ENCODE data around the gene TSPO2. TPM values are rescaled to one million over a fixed set of nuclear protein-coding genes. Genes with fewer than 3 reads are reported as not detected.
A peak's percentile ranks its signal among the peaks of the same experiment; 100 is the strongest.

The TSPO2 gene
- total and polyA plus RNA-seq, 9 donors = not detected

DNA sequence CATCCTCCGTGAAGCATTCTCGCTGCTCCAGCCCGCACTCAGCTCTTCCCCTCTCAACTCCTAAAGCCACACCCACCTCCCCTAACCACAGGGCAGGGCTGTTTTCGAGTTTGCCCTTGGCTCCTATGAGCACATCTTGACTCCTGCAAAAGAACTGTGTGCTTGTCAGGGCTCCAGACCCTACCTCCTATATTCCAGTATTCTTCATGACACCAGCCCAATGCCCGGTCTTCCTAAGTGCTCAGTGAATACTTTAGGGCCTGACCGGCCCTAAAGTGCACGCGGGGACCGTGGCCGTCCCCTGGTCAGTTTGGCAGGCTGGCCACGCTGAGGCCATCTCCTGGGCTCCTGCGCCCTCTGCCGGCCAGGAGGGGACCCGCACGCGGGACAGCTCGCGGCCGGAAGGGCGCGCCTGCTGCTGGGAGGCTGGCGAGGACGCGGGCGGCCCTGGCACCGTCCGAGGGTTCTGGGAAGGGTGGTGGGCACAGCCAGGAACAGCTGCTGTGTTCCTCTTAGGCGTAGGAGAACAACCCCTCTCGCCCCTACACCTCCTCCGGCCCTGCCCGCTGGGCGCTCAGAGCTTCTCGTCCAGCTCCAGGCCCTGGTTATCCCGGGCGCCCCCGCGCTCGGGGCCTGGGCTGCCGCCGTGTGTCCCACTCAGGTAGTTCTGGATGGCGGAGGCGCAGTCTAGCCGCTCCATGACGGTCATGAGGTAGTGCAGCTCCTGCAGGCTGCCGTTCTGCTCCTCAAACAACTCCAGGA is 14.3 kb upstream of the TSPO2 start:
- DNase-seq = peak; percentile 83 to 93 (median 92)
- 1 to 3% (median 2%) methylated on average over 44 to 45 of the region's 45 CpGs for WGBS, 3 donors
- no peak for TF ChIP-seq POLR2A (IDR thresholded peaks at IDR 0.05)
- TF ChIP-seq, protein P1, sequence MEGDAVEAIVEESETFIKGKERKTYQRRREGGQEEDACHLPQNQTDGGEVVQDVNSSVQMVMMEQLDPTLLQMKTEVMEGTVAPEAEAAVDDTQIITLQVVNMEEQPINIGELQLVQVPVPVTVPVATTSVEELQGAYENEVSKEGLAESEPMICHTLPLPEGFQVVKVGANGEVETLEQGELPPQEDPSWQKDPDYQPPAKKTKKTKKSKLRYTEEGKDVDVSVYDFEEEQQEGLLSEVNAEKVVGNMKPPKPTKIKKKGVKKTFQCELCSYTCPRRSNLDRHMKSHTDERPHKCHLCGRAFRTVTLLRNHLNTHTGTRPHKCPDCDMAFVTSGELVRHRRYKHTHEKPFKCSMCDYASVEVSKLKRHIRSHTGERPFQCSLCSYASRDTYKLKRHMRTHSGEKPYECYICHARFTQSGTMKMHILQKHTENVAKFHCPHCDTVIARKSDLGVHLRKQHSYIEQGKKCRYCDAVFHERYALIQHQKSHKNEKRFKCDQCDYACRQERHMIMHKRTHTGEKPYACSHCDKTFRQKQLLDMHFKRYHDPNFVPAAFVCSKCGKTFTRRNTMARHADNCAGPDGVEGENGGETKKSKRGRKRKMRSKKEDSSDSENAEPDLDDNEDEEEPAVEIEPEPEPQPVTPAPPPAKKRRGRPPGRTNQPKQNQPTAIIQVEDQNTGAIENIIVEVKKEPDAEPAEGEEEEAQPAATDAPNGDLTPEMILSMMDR (IDR thresholded peaks at IDR 0.05) = peak; percentile 98 to 99 (median 99)
- H3K27ac ChIP-seq = peak overlapping the region; percentile 63 to 85
- peak overlapping the region; percentile 44 for H3K4me3 ChIP-seq
- no peaks in the 10 kb centered on the region for H3K27me3 ChIP-seq
- H3K9me3 ChIP-seq = no peaks in the 10 kb centered on the region
- no peaks in the 10 kb centered on the region for H3K36me3 ChIP-seq
- H3K4me1 ChIP-seq (ENCODE audit: insufficient read depth) = peaks cover 4% of the 10 kb centered on the region
- intact Hi-C loops (cut with DNase I) = loop anchor here in 3 of 4 donors (10.0 kb wide), 3 partner anchors 133 to 1043 kb away; partner anchors contain the start of gene LRFN2 (in 1 of the 3)

DNA sequence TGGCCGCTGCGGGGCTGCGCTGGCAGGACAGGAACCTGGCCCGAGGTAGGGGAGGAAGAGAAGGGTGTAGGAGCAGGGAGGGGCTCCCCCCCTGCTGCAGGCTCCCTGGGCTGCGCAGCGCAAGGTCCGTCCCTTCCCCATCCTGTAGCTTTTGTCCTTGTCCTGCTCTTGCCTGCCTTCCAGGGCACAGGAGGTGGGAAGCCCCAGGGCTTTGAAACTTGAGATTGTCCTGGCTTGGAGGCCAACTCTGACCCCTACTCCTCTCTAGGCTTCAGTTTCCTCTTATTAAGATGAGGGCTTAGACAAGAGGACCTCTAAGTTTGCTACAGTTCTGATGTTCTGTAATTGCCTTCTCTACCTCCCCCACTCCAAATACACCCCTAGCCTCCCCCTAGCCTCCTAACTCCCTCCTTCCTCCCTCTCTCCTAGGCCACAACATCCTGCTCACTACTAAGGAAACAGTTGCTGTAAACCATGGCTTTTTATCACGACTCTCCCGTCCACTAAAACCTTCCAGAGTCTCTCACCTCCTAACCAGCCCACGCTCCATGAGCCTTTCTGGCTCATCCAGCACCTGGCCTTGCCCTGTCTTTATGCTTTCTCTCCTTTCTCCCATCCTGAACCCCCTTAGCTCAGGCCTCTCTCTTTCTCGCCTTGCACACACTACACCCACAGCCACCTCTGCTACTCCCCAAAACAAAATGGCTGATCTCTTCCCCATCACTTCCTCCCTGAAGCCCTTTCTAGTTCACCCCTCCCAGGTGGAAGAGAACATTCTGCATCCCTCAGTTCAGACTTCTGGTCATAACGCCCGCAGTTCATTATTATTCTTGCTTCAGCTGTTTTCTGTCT is 13.5 kb upstream of the TSPO2 start:
- peak overlapping the region; percentile 44 for H3K4me3 ChIP-seq
- H3K9me3 ChIP-seq = no peaks in the 10 kb centered on the region
- no peaks in the 10 kb centered on the region for H3K27me3 ChIP-seq
- peak overlapping the region; percentile 63 to 85 for H3K27ac ChIP-seq
- intact Hi-C loops (cut with DNase I) = loop anchor here in 3 of 4 donors (10.0 kb wide), 3 partner anchors 134 to 1044 kb away; partner anchors contain the start of gene LRFN2 (in 1 of the 3)
- H3K4me1 ChIP-seq (ENCODE audit: insufficient read depth) = peaks cover 4% of the 10 kb centered on the region
- WGBS, 3 donors = 39 to 54% (median 50%) methylated on average over 13 of the region's 13 CpGs
- no peaks in the 10 kb centered on the region for H3K36me3 ChIP-seq
- no peak for DNase-seq
- TF ChIP-seq POLR2A (IDR thresholded peaks at IDR 0.05) (no peak), EP300 (IDR thresholded peaks at IDR 0.05) (no peak)
- TF ChIP-seq, protein P1 (IDR thresholded peaks at IDR 0.05) = no peak

DNA sequence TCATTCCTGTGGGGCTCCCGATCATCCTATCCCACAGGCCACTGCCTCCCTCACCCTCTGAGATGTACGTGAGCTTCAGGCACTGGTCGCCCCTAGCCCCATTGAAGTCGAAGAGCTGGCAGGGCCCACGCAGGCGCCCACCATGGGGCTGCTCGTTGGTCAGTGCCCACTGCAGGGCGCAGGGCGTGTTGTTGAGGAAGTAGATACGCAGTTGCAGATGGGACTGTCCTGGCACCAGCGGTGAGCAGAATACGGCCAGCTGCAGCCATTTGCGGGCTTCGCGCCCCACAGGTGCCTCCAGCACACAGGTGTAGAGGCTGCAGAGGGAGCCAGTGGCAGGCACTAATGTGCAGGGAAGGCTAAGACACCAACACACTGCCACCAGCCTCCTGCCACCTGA is 9.4 kb upstream of the TSPO2 start:
- Histone ChIP-seq H3K4me3 (no peak overlapping the region), H3K9me3 (no peaks in the 10 kb centered on the region), H3K27ac (no peak overlapping the region), H3K27me3 (no peaks in the 10 kb centered on the region), H3K36me3 (no peaks in the 10 kb centered on the region), H3K4me1 (ENCODE audit: insufficient read depth) (peaks cover 2% of the 10 kb centered on the region)
- 94 to 96% (median 94%) methylated on average over 15 of the region's 15 CpGs for WGBS, 3 donors
- TF ChIP-seq POLR2A (IDR thresholded peaks at IDR 0.05) = no peak
- no peak for TF ChIP-seq EP300 (IDR thresholded peaks at IDR 0.05)
- TF ChIP-seq, protein P1 (IDR thresholded peaks at IDR 0.05) = no peak
- DNase-seq = no peak
- intact Hi-C loops (cut with DNase I) = loop anchor here in 1 of 4 donors (5.0 to 10.0 kb wide), 2 partner anchors 141 to 698 kb away; no protein-coding TSS in a partner anchor

DNA sequence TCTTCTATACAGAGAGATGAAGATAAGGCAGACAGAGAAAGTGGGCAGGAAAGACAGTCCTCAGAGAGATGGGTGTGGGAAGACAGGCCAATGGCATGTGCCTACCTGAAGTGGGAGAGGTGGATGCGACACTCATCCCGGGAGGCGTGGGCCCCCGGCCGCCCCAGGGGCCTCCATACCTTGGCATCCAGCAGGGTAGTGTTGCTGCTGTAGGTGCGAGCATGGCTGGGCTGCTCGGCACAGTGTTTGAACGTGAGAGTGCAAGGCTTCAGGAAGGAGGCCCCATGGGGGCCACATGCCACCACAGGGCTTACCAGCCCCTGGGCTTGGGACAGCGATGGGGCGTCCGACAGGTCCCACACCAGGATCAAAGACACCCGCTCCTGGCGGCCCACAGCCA is 8.5 kb upstream of the TSPO2 start:
- no peak for DNase-seq
- TF ChIP-seq POLR2A (IDR thresholded peaks at IDR 0.05) = no peak
- TF ChIP-seq, protein P1 (IDR thresholded peaks at IDR 0.05) = no peak
- TF ChIP-seq EP300 (IDR thresholded peaks at IDR 0.05) = no peak
- H3K4me1 ChIP-seq (ENCODE audit: insufficient read depth) = no peaks in the 10 kb centered on the region
- WGBS, 3 donors = 91 to 92% (median 92%) methylated on average over 13 of the region's 13 CpGs
- intact Hi-C loops (cut with DNase I) = loop anchor here in 1 of 4 donors (5.0 to 10.0 kb wide), 2 partner anchors 141 to 699 kb away; no protein-coding TSS in a partner anchor
- H3K27ac ChIP-seq = no peak overlapping the region
- no peaks in the 10 kb centered on the region for H3K9me3 ChIP-seq
- H3K4me3 ChIP-seq = no peak overlapping the region
- H3K27me3 ChIP-seq = no peaks in the 10 kb centered on the region
- H3K36me3 ChIP-seq = no peaks in the 10 kb centered on the region

Measured in ovary (tissue), 9 donors.